ENCODE measurements around the gene USH2A. TPM values are rescaled to one million over a fixed set of nuclear protein-coding genes. Genes with fewer than 3 reads are reported as not detected.

Gene USH2A
- polyA plus RNA-seq, 1 donor from 2014 or later, result not detected

GRCh38 chr1:216430744-216431143, 7.5 kb upstream of the USH2A start:
- H3K4me3 Mint-ChIP-seq, result no peak overlapping the region
- peaks cover 0 to 9% (median 3%) of the 10 kb centered on the region in 3 donors for H3K4me1 Mint-ChIP-seq
- H3K9me3 Mint-ChIP-seq, result no peaks in the 10 kb centered on the region
- H3K27me3 Mint-ChIP-seq, result peaks cover 2% of the 10 kb centered on the region
- H3K36me3 Mint-ChIP-seq, result peaks cover 4% of the 10 kb centered on the region
- no peak overlapping the region for H3K27ac Mint-ChIP-seq

DNA sequence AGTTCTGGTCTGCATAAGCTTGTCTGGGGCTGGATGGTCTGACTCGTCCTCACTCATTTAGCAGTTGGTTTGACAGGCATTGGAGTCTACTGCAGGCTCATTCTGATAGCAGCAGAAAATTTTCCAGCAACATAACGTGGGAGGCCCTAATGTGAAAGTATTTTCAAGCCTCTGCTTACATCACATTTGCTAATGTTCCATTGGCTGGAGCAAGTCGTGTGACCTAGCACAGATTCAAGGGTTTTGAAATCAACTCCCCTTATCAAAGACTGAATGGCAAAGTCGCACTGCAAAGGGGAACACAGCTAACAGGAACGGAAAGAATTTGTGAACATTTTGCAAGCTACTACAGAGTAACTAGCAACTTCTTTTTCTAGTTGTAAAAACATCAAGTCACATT, 2.3 kb upstream of the USH2A start:
- Mint-ChIP-seq H3K27me3 (no peaks in the 10 kb centered on the region), H3K27ac (no peak overlapping the region)

GRCh38 chr1:216420746-216421145, 2.5 kb downstream of the USH2A start:
- Mint-ChIP-seq H3K4me3 (no peak overlapping the region), H3K9me3 (no peaks in the 10 kb centered on the region)

More for the DNA sequence above, 2.3 kb upstream of the USH2A start:
- H3K36me3 Mint-ChIP-seq, result peaks cover 5% of the 10 kb centered on the region
- H3K9me3 Mint-ChIP-seq, result no peaks in the 10 kb centered on the region
- no peak overlapping the region for H3K4me3 Mint-ChIP-seq
- H3K4me1 Mint-ChIP-seq, result peaks cover 0 to 4% (median 2%) of the 10 kb centered on the region in 3 donors

DNA sequence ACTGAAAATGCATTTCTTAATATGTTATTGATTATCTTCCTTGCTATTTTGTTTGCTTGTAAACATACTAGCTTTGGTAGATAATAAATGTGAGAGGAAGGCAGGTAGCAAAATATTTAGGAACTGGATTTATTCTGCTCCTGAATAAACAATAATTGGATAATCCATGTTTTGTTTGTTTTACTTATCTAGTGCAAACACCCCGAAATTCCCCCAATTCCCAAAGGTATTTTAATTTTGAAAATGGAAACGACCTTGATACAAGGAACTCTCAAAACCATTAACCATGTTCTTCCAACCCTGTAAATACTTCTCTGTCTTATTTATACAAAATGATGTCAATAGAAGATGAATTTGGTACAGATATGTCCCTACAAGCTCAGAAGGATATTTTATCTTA, 3.0 kb downstream of the USH2A start:
- no peak overlapping the region for H3K27ac Mint-ChIP-seq
- no peak overlapping the region for H3K4me3 Mint-ChIP-seq
- H3K4me1 Mint-ChIP-seq, result peaks cover 0 to 7% (median 5%) of the 10 kb centered on the region in 3 donors
- H3K27me3 Mint-ChIP-seq, result no peaks in the 10 kb centered on the region
- no peaks in the 10 kb centered on the region for H3K9me3 Mint-ChIP-seq
- peaks cover 1% of the 10 kb centered on the region for H3K36me3 Mint-ChIP-seq

More at GRCh38 chr1:216420746-216421145, 2.5 kb downstream of the USH2A start:
- H3K27ac Mint-ChIP-seq, result no peak overlapping the region
- no peaks in the 10 kb centered on the region for H3K27me3 Mint-ChIP-seq
- H3K4me1 Mint-ChIP-seq, result peaks cover 0 to 7% (median 5%) of the 10 kb centered on the region in 3 donors
- H3K36me3 Mint-ChIP-seq, result peaks cover 1% of the 10 kb centered on the region

GRCh38 chr1:216416488-216416887, 6.8 kb downstream of the USH2A start:
- Mint-ChIP-seq H3K4me1 (peaks cover 0 to 7% (median 5%) of the 10 kb centered on the region in 3 donors), H3K27me3 (no peaks in the 10 kb centered on the region), H3K9me3 (no peaks in the 10 kb centered on the region), H3K27ac (no peak overlapping the region), H3K36me3 (no peaks in the 10 kb centered on the region), H3K4me3 (no peak overlapping the region)

- H3K4me3 Mint-ChIP-seq, result no peak overlapping the region
These were observed 13.2 kb downstream of the USH2A start for GRCh38 chr1:216410026-216410425.

GRCh38 chr1:216390956-216391355, 32.3 kb downstream of the USH2A start:
- H3K9me3 Mint-ChIP-seq, result peaks cover 0 to 4% (median 0%) of the 10 kb centered on the region in 3 donors
- no peak overlapping the region for H3K27ac Mint-ChIP-seq
- peaks cover 2 to 12% (median 9%) of the 10 kb centered on the region in 3 donors for H3K4me1 Mint-ChIP-seq
- H3K4me3 Mint-ChIP-seq, result no peak overlapping the region
- H3K36me3 Mint-ChIP-seq, result no peaks in the 10 kb centered on the region
- no peaks in the 10 kb centered on the region for H3K27me3 Mint-ChIP-seq

More at GRCh38 chr1:216410026-216410425, 13.2 kb downstream of the USH2A start:
- Mint-ChIP-seq H3K36me3 (no peaks in the 10 kb centered on the region), H3K4me1 (peaks cover 0 to 1% (median 0%) of the 10 kb centered on the region in 3 donors), H3K27me3 (no peaks in the 10 kb centered on the region), H3K9me3 (no peaks in the 10 kb centered on the region), H3K27ac (no peak overlapping the region)

DNA sequence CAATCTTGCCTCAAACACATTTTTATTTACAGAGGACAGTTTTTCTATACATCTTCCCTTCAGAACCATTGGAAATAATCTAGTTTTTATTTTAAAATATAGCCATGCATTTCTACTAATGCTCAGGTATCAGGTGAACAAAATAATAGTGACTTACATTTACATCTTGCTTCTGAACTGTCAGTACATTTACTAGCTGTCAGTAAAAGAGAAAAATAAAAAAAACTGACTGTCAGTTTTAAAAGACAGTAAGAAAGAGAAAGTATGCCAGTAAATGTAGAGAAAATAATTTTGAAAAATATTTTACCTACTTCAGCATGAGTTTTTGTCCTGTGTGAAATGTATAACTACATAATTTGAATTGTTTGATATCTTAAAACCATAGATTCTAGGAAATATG, 33.5 kb downstream of the USH2A start:
- H3K9me3 Mint-ChIP-seq, result no peaks in the 10 kb centered on the region
- H3K27ac Mint-ChIP-seq, result no peak overlapping the region
- no peak overlapping the region for H3K4me3 Mint-ChIP-seq
- H3K27me3 Mint-ChIP-seq, result no peaks in the 10 kb centered on the region
- peaks cover 2 to 14% (median 9%) of the 10 kb centered on the region in 3 donors for H3K4me1 Mint-ChIP-seq
- H3K36me3 Mint-ChIP-seq, result peaks cover 1% of the 10 kb centered on the region

GRCh38 chr1:216388558-216388957, 34.7 kb downstream of the USH2A start:
- peaks cover 1% of the 10 kb centered on the region for H3K36me3 Mint-ChIP-seq
- no peak overlapping the region for H3K4me3 Mint-ChIP-seq
- H3K27me3 Mint-ChIP-seq, result no peaks in the 10 kb centered on the region
- peaks cover 2 to 14% (median 9%) of the 10 kb centered on the region in 3 donors for H3K4me1 Mint-ChIP-seq
- no peaks in the 10 kb centered on the region for H3K9me3 Mint-ChIP-seq
- no peak overlapping the region for H3K27ac Mint-ChIP-seq

DNA sequence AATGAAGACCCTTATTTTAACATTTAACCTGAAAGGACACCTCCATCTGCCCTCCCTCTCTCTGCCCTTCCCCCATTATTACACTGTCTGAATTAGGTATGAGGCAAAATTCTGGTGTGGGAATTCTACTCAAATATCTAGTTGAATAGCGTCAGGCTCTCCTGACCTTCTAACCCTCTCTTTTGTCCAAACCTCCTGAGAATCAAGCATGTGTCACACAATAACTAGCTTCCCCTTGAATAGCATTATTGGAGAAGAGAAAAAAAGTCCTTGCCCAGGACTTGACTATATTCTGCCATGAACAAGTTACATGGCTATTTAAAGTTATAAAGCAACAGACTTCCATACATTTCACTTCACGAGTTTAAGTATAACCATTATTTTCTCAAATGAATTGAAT, 35.5 kb downstream of the USH2A start:
- Mint-ChIP-seq H3K27ac (no peak overlapping the region), H3K9me3 (no peaks in the 10 kb centered on the region), H3K36me3 (peaks cover 1% of the 10 kb centered on the region), H3K4me1 (peaks cover 2 to 14% (median 9%) of the 10 kb centered on the region in 3 donors), H3K4me3 (no peak overlapping the region), H3K27me3 (no peaks in the 10 kb centered on the region)

DNA sequence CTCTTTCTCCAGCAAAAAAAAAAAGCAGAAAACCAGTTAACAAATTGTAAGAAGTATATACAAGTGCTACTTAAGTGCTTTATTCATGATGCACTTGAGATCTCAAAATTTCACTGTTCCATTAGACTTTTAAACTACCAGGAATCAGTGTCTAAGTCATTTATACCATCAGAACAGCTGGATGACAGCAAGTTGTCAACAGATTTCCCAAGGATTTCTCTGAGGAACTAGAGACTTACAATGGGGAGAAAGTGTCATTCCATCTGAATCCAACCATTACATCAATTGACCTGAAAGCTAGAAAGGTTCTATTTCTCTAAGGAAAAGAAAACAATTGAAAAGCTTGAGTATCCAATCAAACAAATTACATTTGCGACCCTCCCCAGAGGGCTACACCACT, 43.8 kb downstream of the USH2A start:
- no peaks in the 10 kb centered on the region for H3K27me3 Mint-ChIP-seq

GRCh38 chr1:216368249-216368648, 55.0 kb downstream of the USH2A start:
- no peak overlapping the region for H3K27ac Mint-ChIP-seq
- peaks cover 0 to 3% (median 1%) of the 10 kb centered on the region in 3 donors for H3K4me1 Mint-ChIP-seq
- no peaks in the 10 kb centered on the region for H3K36me3 Mint-ChIP-seq
- peaks cover 0 to under 1% (median 0%) of the 10 kb centered on the region in 3 donors for H3K9me3 Mint-ChIP-seq
- no peak overlapping the region for H3K4me3 Mint-ChIP-seq
- no peaks in the 10 kb centered on the region for H3K27me3 Mint-ChIP-seq

More for the DNA sequence above, 43.8 kb downstream of the USH2A start:
- Mint-ChIP-seq H3K36me3 (no peaks in the 10 kb centered on the region), H3K9me3 (peaks cover 0 to 1% (median 0%) of the 10 kb centered on the region in 3 donors), H3K4me1 (peaks cover 0 to 2% (median 0%) of the 10 kb centered on the region in 3 donors), H3K4me3 (no peak overlapping the region), H3K27ac (no peak overlapping the region)

GRCh38 chr1:216366979-216367378, 56.3 kb downstream of the USH2A start:
- no peaks in the 10 kb centered on the region for H3K9me3 Mint-ChIP-seq
- H3K27ac Mint-ChIP-seq, result no peak overlapping the region

DNA sequence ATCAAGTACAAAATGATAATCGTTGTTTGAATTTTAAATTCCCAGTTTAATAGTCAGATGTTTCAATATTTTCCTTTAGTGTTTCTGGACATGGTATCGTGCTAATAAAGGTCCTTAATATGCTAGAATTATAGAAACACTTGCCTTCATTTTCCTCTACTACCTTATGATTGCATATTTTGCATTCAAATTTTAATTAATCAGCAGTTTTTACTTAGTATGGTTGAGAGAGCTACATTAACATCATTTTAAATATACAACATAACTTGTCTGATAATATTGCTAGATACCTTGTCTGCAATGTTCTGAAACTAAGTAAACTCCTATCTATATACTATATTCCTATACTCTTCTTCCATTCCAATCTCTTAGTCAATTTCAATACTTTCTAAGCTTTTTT, 66.3 kb downstream of the USH2A start:
- H3K9me3 Mint-ChIP-seq, result peaks cover 0 to 6% (median 0%) of the 10 kb centered on the region in 3 donors
- H3K27ac Mint-ChIP-seq, result no peak overlapping the region
- H3K36me3 Mint-ChIP-seq, result no peaks in the 10 kb centered on the region
- no peak overlapping the region for H3K4me3 Mint-ChIP-seq
- no peaks in the 10 kb centered on the region for H3K27me3 Mint-ChIP-seq
- H3K4me1 Mint-ChIP-seq, result no peaks in the 10 kb centered on the region

More at GRCh38 chr1:216366979-216367378, 56.3 kb downstream of the USH2A start:
- no peaks in the 10 kb centered on the region for H3K27me3 Mint-ChIP-seq
- no peaks in the 10 kb centered on the region for H3K4me1 Mint-ChIP-seq
- H3K36me3 Mint-ChIP-seq, result no peaks in the 10 kb centered on the region
- no peak overlapping the region for H3K4me3 Mint-ChIP-seq

- no peak overlapping the region for H3K4me3 Mint-ChIP-seq
- H3K4me1 Mint-ChIP-seq, result no peaks in the 10 kb centered on the region
- peaks cover 0 to 2% (median 0%) of the 10 kb centered on the region in 3 donors for H3K9me3 Mint-ChIP-seq
- no peaks in the 10 kb centered on the region for H3K36me3 Mint-ChIP-seq
- H3K27ac Mint-ChIP-seq, result no peak overlapping the region
- no peaks in the 10 kb centered on the region for H3K27me3 Mint-ChIP-seq
These were observed 73.1 kb downstream of the USH2A start for GRCh38 chr1:216350186-216350585.

GRCh38 chr1:216346526-216346925, 76.7 kb downstream of the USH2A start:
- Mint-ChIP-seq H3K27me3 (no peaks in the 10 kb centered on the region), H3K4me1 (no peaks in the 10 kb centered on the region), H3K36me3 (no peaks in the 10 kb centered on the region), H3K9me3 (peaks cover 0 to 2% (median 0%) of the 10 kb centered on the region in 3 donors), H3K4me3 (no peak overlapping the region), H3K27ac (no peak overlapping the region)
